HG02870 (cell line): ENCODE measurements around the gene OR10H4.
"Not testable (repeated sequence)": the region's sequence is repeated elsewhere in the genome, so short reads cannot be mapped to it uniquely, and the experiment has no call there.

Experiments used
- ATAC-seq: cut with Tn5 transposase; IDR thresholded peaks from one replicate; pipeline ENCODE4 v1.9.1; 2021; ENCODE audit warnings: mild to moderate bottlenecking, moderate library complexity; ENCODE audit not compliant: unreplicated experiment

Gene OR10H4

GRCh38 chr19:15937771-15938170 is 11.0 kb upstream of the OR10H4 start:
- ATAC-seq = no peak

DNA sequence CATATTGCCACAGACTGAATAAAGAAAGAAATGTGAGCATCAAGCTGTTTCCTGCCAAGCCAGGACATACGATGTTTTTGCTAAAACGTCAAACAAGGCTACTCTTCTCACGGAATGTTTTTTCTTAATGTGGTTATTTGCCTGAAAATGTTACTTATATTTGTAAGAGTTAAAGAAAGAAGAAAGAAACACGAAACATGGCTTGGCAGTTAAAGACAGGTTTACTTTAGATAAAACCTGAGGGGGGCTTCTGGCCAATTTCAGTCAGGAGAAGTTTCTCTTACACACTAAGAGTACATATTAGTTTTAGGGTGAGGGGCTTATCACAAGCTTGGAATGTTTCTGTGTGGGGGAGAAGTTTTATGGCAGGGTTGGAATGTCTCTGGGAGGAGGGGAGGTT is 4.4 kb upstream of the OR10H4 start:
- no peak for ATAC-seq

GRCh38 chr19:15945301-15945700 is 3.5 kb upstream of the OR10H4 start:
- ATAC-seq = no peak

DNA sequence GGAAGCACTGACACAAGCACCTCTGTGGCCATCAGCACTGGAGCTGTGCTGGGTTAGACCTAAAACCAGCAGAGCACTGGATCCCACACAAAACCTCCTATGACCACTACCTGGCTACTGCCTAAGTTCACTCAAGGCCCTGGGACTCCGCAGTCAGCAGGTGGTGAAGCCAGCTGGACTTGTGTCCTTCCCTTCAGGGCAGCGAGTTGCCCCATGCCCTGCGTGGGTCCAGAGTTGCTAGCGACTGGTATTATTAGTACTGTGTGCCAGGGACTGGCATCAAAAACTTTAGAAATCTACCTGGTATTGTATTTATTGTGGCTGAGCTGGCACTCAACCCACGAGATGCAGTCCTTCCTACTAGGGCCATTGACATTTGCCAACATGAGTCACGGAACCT is 6.0 kb downstream of the OR10H4 start:
- no peak for ATAC-seq

DNA sequence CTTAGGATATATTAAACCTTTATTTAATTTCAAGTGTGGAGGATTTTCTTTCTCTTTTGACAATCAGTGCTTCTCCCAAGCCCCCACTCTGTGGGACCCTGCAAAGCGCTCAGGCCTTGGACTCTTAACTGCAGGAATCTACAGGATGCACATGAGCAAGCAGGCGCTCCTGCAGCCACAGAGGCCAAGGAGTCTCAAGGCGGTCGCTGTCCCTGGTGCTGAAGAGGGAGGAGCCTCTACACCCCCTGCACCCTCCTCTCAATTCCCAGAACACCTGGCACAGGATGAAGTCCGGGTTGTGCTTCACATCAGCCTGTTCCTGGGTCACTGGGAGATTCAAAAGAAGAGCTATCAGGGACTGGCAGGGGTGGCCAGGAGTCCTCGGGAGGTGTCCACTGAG is 13.5 kb downstream of the OR10H4 start:
- ATAC-seq = no peak

DNA sequence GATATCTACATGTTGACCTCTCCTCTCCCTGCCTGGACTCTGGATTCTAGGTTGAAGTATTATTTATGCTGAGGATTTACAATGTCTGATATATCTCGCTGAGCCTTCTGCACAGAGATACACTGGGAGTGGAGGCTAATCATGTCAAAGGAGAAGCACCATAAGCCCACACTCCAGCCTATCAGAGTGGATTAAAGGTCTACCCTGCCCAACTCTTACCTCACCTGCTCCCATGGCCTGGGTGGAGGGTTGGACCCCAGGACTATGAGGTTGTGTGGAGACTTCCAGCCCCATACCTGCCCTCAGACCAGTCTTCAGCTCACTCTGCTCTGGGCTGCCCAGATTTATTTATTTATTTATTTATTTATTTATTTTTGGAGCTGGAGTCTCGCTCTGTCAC is 15.4 kb downstream of the OR10H4 start:
- ATAC-seq = no peak

DNA sequence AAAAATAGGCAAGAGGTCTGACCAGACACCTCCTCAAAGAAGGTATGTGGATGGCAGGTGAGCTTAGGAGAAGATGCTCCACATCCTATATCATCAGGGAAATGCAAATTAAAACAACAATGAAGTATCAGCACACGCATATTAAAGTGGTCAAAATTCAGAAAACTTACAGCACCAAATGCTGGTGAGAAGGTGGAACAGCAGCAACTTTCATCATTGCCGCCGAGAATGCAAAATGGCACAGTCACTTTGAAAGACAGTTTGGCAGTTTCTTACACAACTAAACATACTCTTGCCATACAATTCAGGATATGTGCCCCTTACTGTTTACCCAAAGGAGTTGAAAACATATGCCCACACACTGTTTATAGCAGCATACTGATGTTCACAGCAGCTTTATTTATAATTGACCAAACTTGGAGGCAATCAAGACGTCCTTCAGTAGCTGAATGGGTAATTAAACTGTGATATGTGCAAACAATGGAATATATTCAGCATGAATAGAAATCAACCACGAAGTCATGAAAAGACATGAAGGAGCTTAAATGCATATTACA is 22.5 kb downstream of the OR10H4 start:
- no peak for ATAC-seq

DNA sequence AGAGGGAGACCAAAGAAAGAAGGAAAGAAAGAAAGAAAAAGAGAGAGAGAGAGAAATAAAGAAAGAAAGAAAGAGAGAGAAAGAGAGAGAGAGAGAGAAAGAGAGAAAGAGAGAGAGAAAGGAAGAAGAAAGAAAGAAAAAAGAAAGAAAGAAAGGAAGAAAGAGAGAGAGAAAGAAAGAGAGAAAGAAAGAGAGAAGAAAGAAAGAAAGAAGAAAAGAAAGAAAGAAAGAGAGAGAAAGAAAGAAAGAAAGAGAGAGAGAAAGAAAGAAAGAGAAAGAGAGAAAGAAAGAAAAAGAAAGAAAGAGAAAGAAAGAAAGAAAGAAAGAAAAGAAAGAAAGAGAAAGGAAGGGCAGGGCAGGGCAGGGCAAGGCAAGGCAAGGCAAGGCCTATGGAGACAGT is 23.2 kb downstream of the OR10H4 start:
- not testable (repeated sequence) for ATAC-seq

DNA sequence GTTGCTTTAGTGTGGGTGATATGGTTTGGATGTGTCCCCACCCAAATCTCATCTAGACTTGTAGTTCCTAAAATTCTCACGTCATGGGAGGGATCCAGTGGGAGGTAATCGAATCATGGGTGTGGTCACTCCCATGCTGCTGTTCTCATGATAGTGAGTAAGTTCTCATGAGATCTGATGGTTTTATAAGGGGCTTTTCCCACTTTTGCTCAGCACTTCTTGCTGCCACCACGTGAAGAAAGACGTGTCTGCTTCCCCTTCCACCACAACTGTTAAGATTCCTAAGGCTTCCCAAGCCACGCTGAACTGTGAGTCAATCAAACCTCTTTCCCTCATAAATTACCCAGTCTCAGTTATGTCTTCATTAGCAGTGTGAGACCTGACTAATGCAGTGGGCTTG is 26.0 kb downstream of the OR10H4 start:
- ATAC-seq = no peak

GRCh38 chr19:15976836-15977689 is 28.3 kb downstream of the OR10H4 start:
- ATAC-seq = no peak

DNA sequence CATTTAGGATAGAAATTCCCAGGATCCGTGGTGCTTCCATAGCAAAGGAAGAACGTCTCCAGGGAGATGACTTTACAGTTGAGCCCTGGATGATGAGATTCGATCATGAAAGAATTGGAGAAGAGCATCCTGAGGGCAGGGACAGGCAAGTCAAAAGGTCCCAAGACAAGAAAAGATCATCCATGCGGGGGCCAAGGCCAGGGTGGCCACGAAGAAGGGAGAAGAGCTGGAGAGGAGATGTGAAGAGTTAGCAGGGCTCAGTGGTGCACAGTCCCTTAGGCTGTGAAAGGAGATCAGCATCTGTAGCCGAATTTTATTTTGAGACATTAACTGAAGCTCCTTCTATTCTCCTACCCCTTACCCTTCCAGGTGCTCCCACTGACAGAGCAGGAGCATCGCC is 28.9 kb downstream of the OR10H4 start:
- no peak for ATAC-seq

- no peak for ATAC-seq
Measured at GRCh38 chr19:15979293-15979692, 30.5 kb downstream of the OR10H4 start.

DNA sequence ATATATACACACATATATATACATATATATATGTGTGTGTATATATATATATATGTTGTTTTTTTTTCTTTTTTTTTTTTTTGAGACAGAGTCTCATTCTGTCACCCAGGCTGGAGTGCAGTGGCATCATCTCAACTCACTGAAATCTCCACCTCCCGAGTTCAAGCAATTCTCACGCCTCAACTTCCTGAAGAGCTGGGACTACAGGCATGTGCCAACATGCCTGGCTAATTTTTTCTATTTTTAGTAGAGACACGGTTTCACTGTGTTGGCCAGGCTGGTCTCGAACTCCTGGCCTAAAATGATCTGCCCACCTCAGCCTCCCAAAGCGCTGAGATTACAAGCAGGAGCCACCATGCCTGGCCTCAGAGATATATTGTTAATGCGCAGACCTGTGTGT is 37.0 kb downstream of the OR10H4 start:
- ATAC-seq = not testable (repeated sequence)

DNA sequence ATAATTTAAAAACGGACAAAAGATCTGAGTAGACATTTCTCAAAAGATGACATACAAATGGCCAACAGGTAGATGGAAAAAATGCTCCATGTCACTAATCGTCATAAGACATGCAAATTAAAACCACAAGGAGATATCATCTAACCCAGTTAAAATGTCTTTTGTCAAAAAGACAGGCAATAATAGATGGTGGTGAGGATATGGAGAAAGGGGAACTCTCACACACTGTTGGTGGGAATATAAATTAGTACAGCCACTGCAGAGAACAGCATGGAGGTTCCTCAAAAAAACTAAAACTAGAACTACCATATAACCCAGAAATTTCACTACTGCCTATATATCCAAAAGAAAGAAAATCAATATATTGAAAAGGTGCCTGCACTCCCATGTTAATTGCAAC is 37.9 kb downstream of the OR10H4 start:
- no peak for ATAC-seq

GRCh38 chr19:15989889-15990288 is 41.1 kb downstream of the OR10H4 start:
- ATAC-seq = no peak

GRCh38 chr19:15991602-15992001 is 42.8 kb downstream of the OR10H4 start:
- no peak for ATAC-seq

GRCh38 chr19:15992014-15992413 is 43.2 kb downstream of the OR10H4 start:
- ATAC-seq = no peak

DNA sequence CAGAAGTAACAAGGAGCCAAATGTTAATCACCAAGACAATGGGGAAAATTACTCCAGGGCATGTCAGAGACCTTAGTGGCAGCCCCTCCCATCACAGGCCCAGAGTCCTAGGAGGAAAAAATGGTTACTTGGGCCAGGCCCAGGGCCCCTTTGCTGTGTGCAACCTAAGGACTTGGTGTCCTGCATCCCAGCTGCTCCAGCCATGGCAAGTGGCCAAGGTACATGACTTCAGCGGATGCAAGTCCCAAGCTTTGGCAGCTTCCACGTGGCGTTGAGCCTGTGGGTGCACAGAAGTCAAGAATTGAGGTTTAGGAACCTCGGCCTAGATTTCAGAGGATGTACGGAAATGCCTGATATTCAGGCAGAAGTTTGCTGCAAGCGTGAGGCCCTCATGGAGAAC is 46.7 kb downstream of the OR10H4 start:
- ATAC-seq = no peak

- ATAC-seq = no peak
Measured at GRCh38 chr19:15998166-15998565, 49.4 kb downstream of the OR10H4 start.
